Stimulated activated memory B cell treated with anti-CD40 and anti-IgM and Interleukin-4, amounts not matched to agents 10 μg/mL and 1 μg/mL and 100 μg/mL, for 72 hours (primary cell): Measurements from ENCODE around the gene SAE1.
"Not testable (repeated sequence)": the region's sequence is repeated elsewhere in the genome, so short reads cannot be mapped to it uniquely, and the experiment has no call there.

Source experiments
- ATAC-seq: fragments of 150-1000 bp; cut with Tn5 transposase; 2 replicates; pipeline ENCODE4 v1.10.0; 2021
- H3K27ac Mint-ChIP-seq: one replicate; pipeline ENCODE4 v1.8.0; 2022; ENCODE audit warnings: mild to moderate bottlenecking, mixed read lengths
- H3K27me3 Mint-ChIP-seq: one replicate; pipeline ENCODE4 v1.8.0; 2022; ENCODE audit warnings: mixed read lengths
- H3K36me3 Mint-ChIP-seq: one replicate; pipeline ENCODE4 v1.8.0; 2022; ENCODE audit warnings: mixed read lengths
- H3K4me1 Mint-ChIP-seq: one replicate; pipeline ENCODE4 v1.8.0; 2022; ENCODE audit warnings: mixed read lengths
- H3K4me3 Mint-ChIP-seq: one replicate; pipeline ENCODE4 v1.8.0; 2022; ENCODE audit warnings: mild to moderate bottlenecking, moderate library complexity, mixed read lengths
- H3K9me3 Mint-ChIP-seq: one replicate; pipeline ENCODE4 v1.8.0; 2022; ENCODE audit warnings: mixed read lengths

SAE1 gene

DNA sequence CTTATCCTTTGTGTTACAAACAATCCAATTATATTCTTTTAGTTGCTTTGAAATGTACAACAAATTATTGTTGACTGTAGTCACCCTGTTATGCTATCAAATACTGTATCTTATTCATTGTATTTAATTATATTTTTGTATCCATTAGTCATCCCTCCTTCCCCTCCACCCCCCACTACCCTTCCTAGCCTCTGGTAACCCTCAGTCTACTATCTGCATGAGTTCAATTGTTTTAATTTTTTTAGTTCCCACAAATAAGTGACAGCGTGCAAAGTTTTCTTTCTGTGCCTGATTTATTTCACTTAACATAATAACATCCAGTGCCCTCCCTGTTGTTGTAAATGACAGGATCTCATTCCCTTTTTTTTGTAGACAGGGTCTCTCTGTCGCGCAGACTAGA lies 4.5 kb downstream of the SAE1 start:
- Mint-ChIP-seq H3K4me1 (peaks cover 78% of the 10 kb centered on the region), H3K27ac (no peak overlapping the region), H3K4me3 (no peak overlapping the region), H3K36me3 (peaks cover 37% of the 10 kb centered on the region), H3K27me3 (no peaks in the 10 kb centered on the region), H3K9me3 (no peaks in the 10 kb centered on the region)
- ATAC-seq = no peak

- not testable (repeated sequence) for H3K9me3 Mint-ChIP-seq, H3K27me3 Mint-ChIP-seq, ATAC-seq, H3K4me3 Mint-ChIP-seq
- peaks cover 39% of the 10 kb centered on the region for H3K36me3 Mint-ChIP-seq
- H3K27ac Mint-ChIP-seq = peak overlapping the region; percentile 10
- H3K4me1 Mint-ChIP-seq = peaks cover 27% of the 10 kb centered on the region
These were observed 10.6 kb downstream of the SAE1 start for GRCh38 chr19:47141252-47141651.

DNA sequence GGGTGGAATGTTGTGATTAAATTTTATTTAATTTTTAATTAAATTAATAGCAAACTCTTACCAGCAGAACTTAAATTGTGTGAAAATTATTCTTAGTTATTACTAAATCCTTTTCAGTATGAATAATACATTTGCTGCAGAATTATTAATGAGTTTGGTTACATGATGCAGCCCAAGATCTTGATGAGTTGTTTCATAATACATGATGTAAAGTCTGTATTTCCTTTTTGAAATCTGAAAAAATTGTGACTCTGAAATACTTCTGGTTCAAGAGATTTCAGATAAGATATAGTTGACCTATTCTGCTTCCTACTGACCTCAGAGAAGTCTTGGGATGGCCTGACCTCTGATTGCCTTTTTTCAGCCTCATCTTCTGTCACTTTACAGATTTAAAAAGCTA lies 11.1 kb downstream of the SAE1 start:
- Mint-ChIP-seq H3K27me3 (no peaks in the 10 kb centered on the region), H3K36me3 (peaks cover 44% of the 10 kb centered on the region), H3K27ac (peak overlapping the region; percentile 10), H3K4me3 (no peak overlapping the region), H3K9me3 (no peaks in the 10 kb centered on the region), H3K4me1 (peaks cover 24% of the 10 kb centered on the region)
- no peak for ATAC-seq

DNA sequence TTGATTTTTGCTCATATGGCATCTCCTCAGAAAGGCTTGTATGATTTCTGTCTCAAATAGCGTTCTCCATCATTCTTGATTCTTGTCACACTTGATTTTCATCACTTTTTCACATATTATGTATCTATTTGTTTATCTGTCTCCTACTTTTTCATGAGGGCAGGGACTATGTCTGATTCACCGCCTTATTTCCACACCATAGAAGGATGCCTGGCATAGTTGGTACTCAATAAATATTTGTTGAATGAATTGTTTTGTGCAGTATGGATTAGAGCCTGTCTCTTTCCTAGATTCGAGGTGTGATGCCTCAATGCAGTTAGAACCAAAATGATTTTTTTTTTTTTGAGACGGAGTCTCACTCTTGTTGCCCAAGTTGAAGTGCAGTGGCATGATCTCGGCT lies 12.1 kb downstream of the SAE1 start:
- no peak for ATAC-seq
- Mint-ChIP-seq H3K27me3 (no peaks in the 10 kb centered on the region), H3K27ac (no peak overlapping the region), H3K4me3 (no peak overlapping the region), H3K4me1 (peaks cover 20% of the 10 kb centered on the region), H3K36me3 (peaks cover 49% of the 10 kb centered on the region), H3K9me3 (no peaks in the 10 kb centered on the region)

DNA sequence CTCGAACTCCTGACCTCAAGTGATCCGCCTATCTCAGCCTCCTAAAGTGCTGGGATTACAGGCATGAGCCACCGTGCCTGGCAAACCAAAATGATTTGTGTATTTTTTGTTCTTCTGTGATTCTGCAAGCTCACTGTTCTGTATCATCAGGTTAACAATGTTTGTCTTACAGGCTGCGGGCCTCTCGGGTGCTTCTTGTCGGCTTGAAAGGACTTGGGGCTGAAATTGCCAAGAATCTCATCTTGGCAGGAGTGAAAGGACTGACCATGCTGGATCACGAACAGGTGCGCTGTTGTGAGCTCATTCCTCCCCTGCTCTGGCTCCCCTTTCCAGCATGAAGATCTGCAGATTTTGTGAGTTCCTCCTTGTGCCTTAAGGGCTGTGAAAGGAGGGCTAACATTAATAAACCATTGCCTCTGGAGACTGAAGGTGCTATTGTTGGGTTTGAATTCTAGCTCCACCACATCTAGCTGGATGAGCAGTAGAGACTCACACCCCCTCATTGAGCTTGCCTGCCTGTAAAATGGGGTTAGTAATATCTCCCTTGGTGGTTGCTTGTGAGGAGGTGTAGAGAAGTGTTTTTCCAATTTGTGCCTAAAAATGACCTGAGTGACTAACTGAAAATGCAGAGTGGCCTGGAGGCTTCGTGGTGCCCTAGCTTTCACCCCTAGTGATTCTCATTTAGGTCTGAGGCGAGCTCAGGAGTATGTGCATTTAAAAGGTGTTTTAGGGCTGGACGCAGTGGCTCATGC lies 12.9 kb downstream of the SAE1 start:
- H3K27me3 Mint-ChIP-seq = no peaks in the 10 kb centered on the region
- ATAC-seq = no peak
- H3K27ac Mint-ChIP-seq = no peak overlapping the region
- H3K9me3 Mint-ChIP-seq = no peaks in the 10 kb centered on the region
- H3K4me1 Mint-ChIP-seq = peaks cover 14% of the 10 kb centered on the region
- H3K36me3 Mint-ChIP-seq = peaks cover 52% of the 10 kb centered on the region
- H3K4me3 Mint-ChIP-seq = no peak overlapping the region

GRCh38 chr19:47144630-47145029 lies 14.0 kb downstream of the SAE1 start:
- ATAC-seq = no peak
- peaks cover 41% of the 10 kb centered on the region for H3K36me3 Mint-ChIP-seq
- no peaks in the 10 kb centered on the region for H3K27me3 Mint-ChIP-seq
- no peak overlapping the region for H3K4me3 Mint-ChIP-seq
- H3K27ac Mint-ChIP-seq = no peak overlapping the region
- H3K9me3 Mint-ChIP-seq = no peaks in the 10 kb centered on the region
- H3K4me1 Mint-ChIP-seq = peaks cover 12% of the 10 kb centered on the region

DNA sequence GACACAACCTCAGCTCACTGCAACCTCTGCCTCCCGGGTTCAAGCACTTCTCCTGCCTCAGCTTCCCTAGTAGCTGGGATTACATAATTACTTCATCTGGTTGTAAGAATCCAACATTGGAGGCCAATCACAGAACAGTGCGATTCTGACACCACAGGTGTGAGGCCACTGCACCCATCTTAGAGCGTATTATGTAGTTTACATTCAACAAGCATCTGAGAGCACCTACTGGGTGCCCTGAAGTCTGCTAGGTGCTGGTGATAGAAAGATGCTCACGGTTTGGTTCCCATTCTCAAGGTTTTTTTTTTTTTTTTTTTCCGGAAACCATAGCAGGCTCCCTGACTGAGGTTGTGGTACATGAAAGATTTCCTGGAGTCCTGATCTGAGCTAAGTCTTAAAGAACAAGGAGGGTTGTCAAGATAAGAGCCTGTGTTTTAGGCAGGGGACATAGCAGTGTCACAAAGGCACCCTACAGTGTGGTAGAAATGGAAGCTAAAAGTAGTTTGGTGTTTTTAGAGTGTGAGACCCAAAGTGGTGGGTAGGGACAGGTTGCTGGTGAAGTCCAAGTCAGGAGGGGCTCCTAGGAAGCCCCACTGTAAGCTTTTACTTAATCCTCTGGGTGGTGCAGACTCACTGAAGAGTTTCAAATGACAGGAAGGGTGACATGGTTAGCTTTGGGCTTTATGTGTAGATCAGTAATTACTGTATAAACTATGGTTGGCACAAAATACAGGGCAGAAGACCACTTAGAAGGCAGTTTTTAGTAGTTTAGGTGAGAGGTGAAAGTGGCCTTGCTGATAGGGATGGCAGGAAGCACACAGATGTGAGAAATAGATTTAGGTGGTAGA lies 15.2 kb downstream of the SAE1 start:
- H3K36me3 Mint-ChIP-seq = peaks cover 46% of the 10 kb centered on the region
- no peaks in the 10 kb centered on the region for H3K27me3 Mint-ChIP-seq
- no peak overlapping the region for H3K4me3 Mint-ChIP-seq
- no peaks in the 10 kb centered on the region for H3K9me3 Mint-ChIP-seq
- no peak for ATAC-seq
- peaks cover 13% of the 10 kb centered on the region for H3K4me1 Mint-ChIP-seq
- no peak overlapping the region for H3K27ac Mint-ChIP-seq

- ATAC-seq = no peak
- Mint-ChIP-seq H3K4me1 (peaks cover 6% of the 10 kb centered on the region), H3K27me3 (no peaks in the 10 kb centered on the region), H3K27ac (no peak overlapping the region), H3K36me3 (peaks cover 50% of the 10 kb centered on the region), H3K4me3 (no peak overlapping the region), H3K9me3 (no peaks in the 10 kb centered on the region)
These were observed 16.3 kb downstream of the SAE1 start for GRCh38 chr19:47146920-47147319.

GRCh38 chr19:47151627-47152026 lies 21.0 kb downstream of the SAE1 start:
- ATAC-seq = no peak
- Mint-ChIP-seq H3K36me3 (peaks cover 48% of the 10 kb centered on the region), H3K4me1 (peaks cover 10% of the 10 kb centered on the region), H3K9me3 (no peaks in the 10 kb centered on the region), H3K27me3 (no peaks in the 10 kb centered on the region), H3K27ac (no peak overlapping the region), H3K4me3 (no peak overlapping the region)

- no peak overlapping the region for H3K27ac Mint-ChIP-seq
- no peak for ATAC-seq
- peaks cover 15% of the 10 kb centered on the region for H3K4me1 Mint-ChIP-seq
- peaks cover 48% of the 10 kb centered on the region for H3K36me3 Mint-ChIP-seq
- no peak overlapping the region for H3K4me3 Mint-ChIP-seq
- H3K27me3 Mint-ChIP-seq = no peaks in the 10 kb centered on the region
- H3K9me3 Mint-ChIP-seq = no peaks in the 10 kb centered on the region
These were observed 21.6 kb downstream of the SAE1 start for GRCh38 chr19:47152205-47152604.

GRCh38 chr19:47152632-47153031 lies 22.0 kb downstream of the SAE1 start:
- ATAC-seq = no peak
- H3K36me3 Mint-ChIP-seq = peaks cover 49% of the 10 kb centered on the region
- peaks cover 20% of the 10 kb centered on the region for H3K4me1 Mint-ChIP-seq
- H3K4me3 Mint-ChIP-seq = no peak overlapping the region
- no peak overlapping the region for H3K27ac Mint-ChIP-seq
- no peaks in the 10 kb centered on the region for H3K9me3 Mint-ChIP-seq
- no peaks in the 10 kb centered on the region for H3K27me3 Mint-ChIP-seq

DNA sequence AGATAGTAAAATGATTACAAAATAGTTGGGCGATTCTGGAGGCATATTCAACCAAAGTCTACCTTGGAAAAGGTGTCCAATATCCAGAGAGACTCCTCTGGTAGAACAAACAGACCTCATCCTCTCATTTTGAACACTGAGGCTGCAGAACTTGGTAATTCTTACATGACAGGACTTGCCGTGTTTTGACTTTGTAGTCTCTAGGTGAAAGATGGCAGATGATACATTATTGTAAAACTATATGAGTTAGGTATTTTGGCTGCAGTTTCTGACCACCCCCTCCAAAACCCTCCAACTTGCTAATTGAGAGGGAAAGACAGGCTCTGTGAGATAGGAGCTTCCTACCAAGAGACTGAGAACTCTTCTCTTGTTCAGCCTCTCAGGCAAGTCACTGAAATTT lies 22.6 kb downstream of the SAE1 start:
- Mint-ChIP-seq H3K9me3 (no peaks in the 10 kb centered on the region), H3K36me3 (peaks cover 47% of the 10 kb centered on the region), H3K4me1 (peaks cover 26% of the 10 kb centered on the region), H3K4me3 (no peak overlapping the region), H3K27me3 (no peaks in the 10 kb centered on the region), H3K27ac (no peak overlapping the region)
- no peak for ATAC-seq

- Mint-ChIP-seq H3K27me3 (no peaks in the 10 kb centered on the region), H3K9me3 (no peaks in the 10 kb centered on the region), H3K4me1 (peaks cover 31% of the 10 kb centered on the region), H3K4me3 (no peak overlapping the region), H3K27ac (peak overlapping the region; percentile 23), H3K36me3 (peaks cover 58% of the 10 kb centered on the region)
- no peak for ATAC-seq
These were observed 24.5 kb downstream of the SAE1 start for GRCh38 chr19:47155148-47155547.

GRCh38 chr19:47156861-47157430 lies 26.3 kb downstream of the SAE1 start:
- Mint-ChIP-seq H3K27me3 (no peaks in the 10 kb centered on the region), H3K4me1 (peaks cover 31% of the 10 kb centered on the region), H3K36me3 (peaks cover 54% of the 10 kb centered on the region), H3K4me3 (peak overlapping the region; percentile 51), H3K9me3 (no peaks in the 10 kb centered on the region), H3K27ac (peak overlapping the region; percentile 75)
- peak; percentile 70 for ATAC-seq

DNA sequence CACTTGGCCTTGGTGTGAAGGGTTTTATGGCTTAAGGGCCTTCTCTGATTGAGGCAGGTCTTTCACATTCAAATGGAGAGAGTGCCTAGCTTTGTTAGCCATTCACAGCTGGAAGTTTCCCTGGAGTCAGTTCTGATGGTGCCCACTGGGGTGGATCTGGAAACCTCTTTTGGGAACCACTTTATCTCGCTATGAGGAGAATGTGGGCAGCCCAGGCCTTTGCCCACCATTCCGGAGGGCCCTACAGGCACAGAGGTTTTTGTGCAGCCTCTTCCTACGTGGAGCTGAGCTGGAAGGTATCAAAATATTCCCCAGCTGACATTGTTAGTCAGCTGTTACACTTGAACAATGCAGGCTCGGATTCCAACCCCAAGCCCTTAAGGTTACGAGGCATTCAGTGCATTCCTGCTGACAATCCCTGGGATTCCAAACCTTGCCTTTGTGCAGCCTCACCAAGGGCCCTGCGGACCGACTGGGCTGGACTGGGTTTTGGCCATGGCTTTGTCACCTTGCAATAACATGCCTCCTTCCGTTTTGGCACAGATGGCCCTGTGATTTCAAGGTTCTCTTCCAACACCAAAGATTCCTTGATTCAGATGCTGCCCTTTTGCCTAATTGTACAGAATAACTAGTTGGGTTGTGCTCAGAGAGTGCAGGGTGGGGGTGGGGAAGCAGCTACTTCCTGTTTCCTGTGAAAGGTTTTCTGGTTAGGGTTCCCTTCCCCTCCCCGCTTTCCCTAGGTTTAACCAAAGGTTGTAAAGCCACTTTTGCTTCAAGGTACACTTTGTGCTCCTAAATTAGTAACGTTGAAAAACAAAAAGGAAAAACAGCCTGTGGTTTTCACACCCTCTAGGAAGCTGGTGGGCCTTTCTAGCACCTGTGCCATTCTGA lies 27.0 kb downstream of the SAE1 start:
- H3K9me3 Mint-ChIP-seq = no peaks in the 10 kb centered on the region
- no peak overlapping the region for H3K4me3 Mint-ChIP-seq
- H3K4me1 Mint-ChIP-seq = peaks cover 31% of the 10 kb centered on the region
- peaks cover 51% of the 10 kb centered on the region for H3K36me3 Mint-ChIP-seq
- H3K27me3 Mint-ChIP-seq = no peaks in the 10 kb centered on the region
- ATAC-seq = peak; percentile 27
- peak overlapping the region; percentile 75 for H3K27ac Mint-ChIP-seq
